GM21717 (cell line): ENCODE results near the gene ZNF385B.

ENCODE experiments used
- ATAC-seq: cut with Tn5 transposase; IDR thresholded peaks from one replicate; pipeline ENCODE4 v1.9.1; 2021; ENCODE audit warnings: mild to moderate bottlenecking, moderate library complexity; ENCODE audit not compliant: unreplicated experiment

ZNF385B gene

GRCh38 chr2:179691235-179691634 lies 170.2 kb downstream of the ZNF385B start:
- no peak for ATAC-seq

GRCh38 chr2:179686718-179687342 lies 174.6 kb downstream of the ZNF385B start:
- ATAC-seq: no peak

GRCh38 chr2:179686069-179686468 lies 175.3 kb downstream of the ZNF385B start:
- no peak for ATAC-seq

GRCh38 chr2:179685146-179685545 lies 176.3 kb downstream of the ZNF385B start:
- ATAC-seq: no peak

- peak; percentile 84 for ATAC-seq
These were observed 178.7 kb downstream of the ZNF385B start for GRCh38 chr2:179682756-179683155.

- no peak for ATAC-seq
These were observed 183.5 kb downstream of the ZNF385B start for GRCh38 chr2:179677746-179678505.

- ATAC-seq: no peak
These were observed 184.2 kb downstream of the ZNF385B start for GRCh38 chr2:179677077-179677688.

- no peak for ATAC-seq
These were observed 186.0 kb downstream of the ZNF385B start for GRCh38 chr2:179675435-179675834.

GRCh38 chr2:179671043-179671981 lies 190.1 kb downstream of the ZNF385B start:
- ATAC-seq: no peak

- no peak for ATAC-seq
These were observed 192.2 kb downstream of the ZNF385B start for GRCh38 chr2:179669196-179669595.

- no peak for ATAC-seq
These were observed 196.2 kb downstream of the ZNF385B start for GRCh38 chr2:179664972-179665812.

- ATAC-seq: no peak
These were observed 199.4 kb downstream of the ZNF385B start for GRCh38 chr2:179661986-179662385.

GRCh38 chr2:179657068-179657595 lies 204.3 kb downstream of the ZNF385B start:
- ATAC-seq: no peak

- ATAC-seq: no peak
These were observed 205.8 kb downstream of the ZNF385B start for GRCh38 chr2:179655627-179656026.

- no peak for ATAC-seq
These were observed 206.6 kb downstream of the ZNF385B start for GRCh38 chr2:179654806-179655205.

GRCh38 chr2:179652296-179652695 lies 209.1 kb downstream of the ZNF385B start:
- no peak for ATAC-seq

GRCh38 chr2:179650420-179650819 lies 211.0 kb downstream of the ZNF385B start:
- ATAC-seq: no peak

- no peak for ATAC-seq
These were observed 214.4 kb downstream of the ZNF385B start for GRCh38 chr2:179646862-179647587.

- ATAC-seq: no peak
These were observed 215.1 kb downstream of the ZNF385B start for GRCh38 chr2:179646173-179646769.
